Neural progenitor cell (in vitro differentiated cells): ENCODE data around the gene CASP1. TPM values are rescaled to one million over a fixed set of nuclear protein-coding genes. Genes with fewer than 3 reads are reported as not detected.

Source experiments
- DNase-seq: peaks from one replicate; pipeline ENCODE4 v3.0.0-alpha.2; 2016; ENCODE audit warnings: low spot score
- H2AFZ ChIP-seq: fragments of 200-600 bp; sonication (generic); replicated peaks from 2 replicates; pipeline ENCODE4 v1.6.1; 2016; ENCODE audit warnings: antibody characterized with exemption
- H3F3A ChIP-seq: fragments of 200-600 bp; sonication (generic); 2 replicates; pipeline ENCODE4 v1.6.1; 2016; ENCODE audit warnings: antibody characterized with exemption, low read depth
- H3K27ac ChIP-seq: fragments of 200-600 bp; sonication (generic); 2 replicates; pipeline ENCODE4 v1.5.1; 2016; ENCODE audit warnings: mild to moderate bottlenecking
- H3K27me3 ChIP-seq: fragments of 200-600 bp; sonication (generic); 2 replicates; pipeline ENCODE4 v1.6.1; 2016; ENCODE audit warnings: mild to moderate bottlenecking, moderate library complexity
- H3K36me3 ChIP-seq: fragments of 200-600 bp; sonication (generic); 2 replicates; pipeline ENCODE4 v1.5.1; 2016
- H3K4me1 ChIP-seq: fragments of 200-600 bp; sonication (generic); 2 replicates; pipeline ENCODE4 v1.6.1; 2016; ENCODE audit warnings: mixed run types
- H3K4me2 ChIP-seq: fragments of 200-600 bp; sonication (generic); 2 replicates; pipeline ENCODE4 v1.6.1; 2016
- H3K4me3 ChIP-seq: fragments of 200-600 bp; sonication (generic); 2 replicates; pipeline ENCODE4 v1.5.1; 2016
- H3K79me2 ChIP-seq: fragments of 200-600 bp; sonication (generic); 2 replicates; pipeline ENCODE4 v1.6.1; 2016; ENCODE audit warnings: low read depth
- H3K9ac ChIP-seq: fragments of 200-600 bp; sonication (generic); 2 replicates; pipeline ENCODE4 v1.6.1; 2016
- H3K9me3 ChIP-seq: fragments of 200-600 bp; sonication (generic); 2 replicates; pipeline ENCODE4 v1.5.1; 2016; ENCODE audit warnings: low read depth
- H4K20me1 ChIP-seq: fragments of 200-600 bp; sonication (generic); 2 replicates; pipeline ENCODE4 v1.6.1; 2016; ENCODE audit warnings: low read depth
- H3K27ac Mint-ChIP-seq: 3 replicates; pipeline ENCODE4 v1.8.0; 2021; ENCODE audit warnings: mixed read lengths
- H3K27me3 Mint-ChIP-seq: 2 replicates; pipeline ENCODE4 v1.8.0; 2022; ENCODE audit warnings: low read depth, mild to moderate bottlenecking, inconsistent platforms, moderate library complexity, mixed read lengths; ENCODE audit not compliant: insufficient read depth
- H3K36me3 Mint-ChIP-seq: 3 replicates; pipeline ENCODE4 v1.8.0; 2021; ENCODE audit warnings: mixed read lengths
- H3K4me1 Mint-ChIP-seq: 3 replicates; pipeline ENCODE4 v1.8.0; 2021; ENCODE audit warnings: mixed read lengths
- H3K4me3 Mint-ChIP-seq: 3 replicates; pipeline ENCODE4 v1.8.0; 2021; ENCODE audit warnings: mild to moderate bottlenecking, moderate library complexity, mixed read lengths
- H3K9me3 Mint-ChIP-seq: 3 replicates; pipeline ENCODE4 v1.8.0; 2020; ENCODE audit warnings: mixed read lengths
- EZH2 ChIP-seq: fragments of 200-600 bp; sonication (generic); IDR thresholded peaks from 2 replicates; pipeline ENCODE4 v1.6.1; 2017; ENCODE audit warnings: antibody characterized with exemption, mild to moderate bottlenecking, moderate library complexity
- EZH2phosphoT487 ChIP-seq: fragments of 200-600 bp; sonication (generic); IDR thresholded peaks from 2 replicates; pipeline ENCODE4 v1.6.1; 2017; ENCODE audit warnings: antibody characterized with exemption
- total RNA-seq: library from RNA; depleted of rRNA; stranded (reverse); fragments of >200 nt; gene quantifications from 2 replicates; pipeline ENCODE4 v1.2.3, GENCODE V29; 2015; ENCODE audit warnings: low replicate concordance
- TF ChIP-seq, protein P1 (sequence below): fragments of 200-600 bp; sonication (generic); IDR thresholded peaks from 2 replicates; pipeline ENCODE4 v1.5.1; 2017; ENCODE audit warnings: antibody characterized with exemption, mild to moderate bottlenecking

The CASP1 gene
- total RNA-seq, 1 donor from 2014 or later: not detected

DNA sequence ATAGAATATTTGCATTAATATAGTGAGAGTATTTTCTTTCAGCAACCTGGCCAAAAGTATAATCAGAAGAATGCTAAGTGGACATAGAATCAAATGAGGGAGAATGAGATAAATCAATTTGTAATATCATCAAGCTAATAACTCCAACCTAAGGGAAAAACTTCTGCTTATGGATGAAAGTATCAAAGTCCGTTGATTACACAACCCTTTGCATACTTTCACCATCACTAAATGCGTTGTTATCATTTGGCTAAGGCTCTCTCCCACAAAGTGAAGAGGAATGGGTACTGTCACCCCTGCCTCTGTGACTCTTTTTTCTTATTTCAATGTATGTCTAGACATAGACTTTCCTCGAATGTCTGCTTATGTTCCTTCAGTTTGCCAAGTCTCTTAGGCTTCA, 50.1 kb downstream of the CASP1 start:
- Mint-ChIP-seq H3K27me3 (no peaks in the 10 kb centered on the region), H3K4me1 (no peaks in the 10 kb centered on the region), H3K36me3 (no peaks in the 10 kb centered on the region), H3K4me3 (no peak overlapping the region), H3K9me3 (peaks cover 12% of the 10 kb centered on the region), H3K27ac (no peak overlapping the region)
- Histone ChIP-seq H3K27ac (no peak overlapping the region), H2AFZ (no peak overlapping the region), H3K4me2 (no peak overlapping the region), H3K4me3 (no peak overlapping the region), H3K79me2 (no peaks in the 10 kb centered on the region), H3K9me3 (no peaks in the 10 kb centered on the region), H3K9ac (no peak overlapping the region), H4K20me1 (no peaks in the 10 kb centered on the region), H3K36me3 (no peaks in the 10 kb centered on the region), H3K27me3 (no peaks in the 10 kb centered on the region), H3K4me1 (no peaks in the 10 kb centered on the region), H3F3A (no peaks in the 10 kb centered on the region)
- DNase-seq: no peak
- TF ChIP-seq, protein P1, sequence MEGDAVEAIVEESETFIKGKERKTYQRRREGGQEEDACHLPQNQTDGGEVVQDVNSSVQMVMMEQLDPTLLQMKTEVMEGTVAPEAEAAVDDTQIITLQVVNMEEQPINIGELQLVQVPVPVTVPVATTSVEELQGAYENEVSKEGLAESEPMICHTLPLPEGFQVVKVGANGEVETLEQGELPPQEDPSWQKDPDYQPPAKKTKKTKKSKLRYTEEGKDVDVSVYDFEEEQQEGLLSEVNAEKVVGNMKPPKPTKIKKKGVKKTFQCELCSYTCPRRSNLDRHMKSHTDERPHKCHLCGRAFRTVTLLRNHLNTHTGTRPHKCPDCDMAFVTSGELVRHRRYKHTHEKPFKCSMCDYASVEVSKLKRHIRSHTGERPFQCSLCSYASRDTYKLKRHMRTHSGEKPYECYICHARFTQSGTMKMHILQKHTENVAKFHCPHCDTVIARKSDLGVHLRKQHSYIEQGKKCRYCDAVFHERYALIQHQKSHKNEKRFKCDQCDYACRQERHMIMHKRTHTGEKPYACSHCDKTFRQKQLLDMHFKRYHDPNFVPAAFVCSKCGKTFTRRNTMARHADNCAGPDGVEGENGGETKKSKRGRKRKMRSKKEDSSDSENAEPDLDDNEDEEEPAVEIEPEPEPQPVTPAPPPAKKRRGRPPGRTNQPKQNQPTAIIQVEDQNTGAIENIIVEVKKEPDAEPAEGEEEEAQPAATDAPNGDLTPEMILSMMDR: no peak
- no peak for TF ChIP-seq EZH2phosphoT487
- TF ChIP-seq EZH2: no peak

DNA sequence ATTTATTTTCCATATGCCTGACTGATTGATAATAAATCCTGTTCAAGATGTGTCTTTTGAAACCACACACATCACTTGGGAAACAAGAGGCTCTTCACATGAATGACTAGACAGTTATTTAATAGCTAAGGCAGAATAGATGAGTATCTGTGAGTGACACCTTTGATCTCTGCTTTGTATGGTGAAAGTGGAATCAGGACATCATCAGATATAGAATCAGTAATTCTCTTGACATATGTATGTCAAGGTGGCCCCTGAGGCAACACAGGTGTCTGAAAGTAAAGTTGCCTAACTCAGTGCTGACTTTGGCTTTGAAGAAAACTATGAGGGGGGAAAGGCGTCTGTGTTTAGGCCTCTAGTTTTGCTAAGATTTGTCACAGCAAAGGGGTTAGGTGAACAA, 55.1 kb downstream of the CASP1 start:
- no peaks in the 10 kb centered on the region for H3K9me3 ChIP-seq
- no peak overlapping the region for H3K4me2 ChIP-seq
- H3K36me3 ChIP-seq: no peaks in the 10 kb centered on the region
- H3K79me2 ChIP-seq: no peaks in the 10 kb centered on the region
- Mint-ChIP-seq H3K4me3 (no peak overlapping the region), H3K36me3 (no peaks in the 10 kb centered on the region), H3K27ac (no peak overlapping the region), H3K27me3 (no peaks in the 10 kb centered on the region), H3K9me3 (no peaks in the 10 kb centered on the region), H3K4me1 (no peaks in the 10 kb centered on the region)
- H3K4me3 ChIP-seq: no peak overlapping the region
- no peak overlapping the region for H3K27ac ChIP-seq
- no peak for DNase-seq
- H3K9ac ChIP-seq: no peak overlapping the region
- H4K20me1 ChIP-seq: no peaks in the 10 kb centered on the region
- H3F3A ChIP-seq: no peaks in the 10 kb centered on the region
- H3K27me3 ChIP-seq: no peaks in the 10 kb centered on the region
- H3K4me1 ChIP-seq: no peaks in the 10 kb centered on the region
- H2AFZ ChIP-seq: no peak overlapping the region
- TF ChIP-seq, protein P1: no peak
- TF ChIP-seq EZH2 (no peak), EZH2phosphoT487 (no peak)

Other genes starting within 250 kb of the CASP1 start
- gene CASP12, start 136.7 kb downstream of the CASP1 start, total RNA-seq: not detected in 2 replicates
- not detected in 2 replicates for gene CASP4, start 66.6 kb downstream of the CASP1 start, total RNA-seq
- gene CASP5, start 12.0 kb downstream of the CASP1 start, total RNA-seq: not detected in 2 replicates
- gene CARD16, start 10.2 kb upstream of the CASP1 start, total RNA-seq: not detected in 2 replicates
- gene CARD18, start 104.6 kb upstream of the CASP1 start, total RNA-seq: not detected in 2 replicates